HEK293 (cell line): ENCODE data around the gene IL1RAP.

Source experiments
- CTCF ChIA-PET: fragments of 350-600 bp; formaldehyde crosslinking; extraction: SDS; loops from one replicate; lab custom pipeline; 2021; ENCODE audit warnings: antibody characterized with exemption; lab: Yijun Ruan, JAX
- POLR2A ChIA-PET: fragments of 300-600 bp; formaldehyde crosslinking; extraction: SDS; loops from one replicate; lab custom pipeline; 2020; ENCODE audit warnings: antibody characterized with exemption, inconsistent platforms; lab: Yijun Ruan, JAX
- H3K27ac ChIP-seq: fragments of 200-500 bp; sonication (Bioruptor generic); 2 replicates; pipeline ENCODE4 v1.5.1; 2014; ENCODE audit warnings: low read depth, low read length, control low read depth, inconsistent platforms; ENCODE audit errors: extremely low read depth
- H3K36me3 ChIP-seq, 2 experiments: fragments of 200-500 bp in 1 of 2; sonication (Bioruptor generic) in 1 of 2; 1 replicate in 1 of 2; 2 replicates in 1 of 2; pipeline ENCODE4 v1.5.1; 2014 to 2017; ENCODE audit warnings: inconsistent platforms in 2 of 2, low read length in 2 of 2; ENCODE audit not compliant: control insufficient read depth in 2 of 2, insufficient read depth in 1 of 2
- H3K4me1 ChIP-seq: fragments of 200-500 bp; sonication (Bioruptor generic); 2 replicates; pipeline ENCODE4 v1.5.1; 2014; ENCODE audit warnings: mild to moderate bottlenecking, low read length, inconsistent platforms; ENCODE audit not compliant: control insufficient read depth, insufficient read depth
- H3K4me3 ChIP-seq: 2 replicates; pipeline ENCODE4 v1.5.1; 2011; ENCODE audit warnings: low read depth, mild to moderate bottlenecking, control low read depth, low read length, moderate library complexity
- H3K9me3 ChIP-seq: fragments of 200-500 bp; sonication (Bioruptor generic); 2 replicates; pipeline ENCODE4 v1.5.1; 2014; ENCODE audit warnings: low read depth, low read length, inconsistent platforms; ENCODE audit not compliant: control insufficient read depth, insufficient read depth
- ELK4 ChIP-seq: IDR thresholded peaks from 2 replicates; pipeline ENCODE4 v1.6.1; 2011; ENCODE audit warnings: mild to moderate bottlenecking, low read depth, low read length, borderline replicate concordance
- KLF1 ChIP-seq: fragments of 450-650 bp; formaldehyde crosslinking; IDR thresholded peaks from 2 replicates; pipeline ENCODE4 v1.5.1; 2016; ENCODE audit warnings: missing biosample characterization, missing genetic modification characterization
- PRDM4 ChIP-seq: fragments of 450-650 bp; formaldehyde crosslinking; IDR thresholded peaks from 2 replicates; pipeline ENCODE4 v1.5.1; 2017; ENCODE audit warnings: missing biosample characterization, missing genetic modification characterization
- REST ChIP-seq: fragments of 450-650 bp; formaldehyde crosslinking; IDR thresholded peaks from 2 replicates; pipeline ENCODE4 v1.5.1; 2016; ENCODE audit warnings: missing biosample characterization, missing genetic modification characterization
- SP3 ChIP-seq: fragments of 450-650 bp; formaldehyde crosslinking; IDR thresholded peaks from 2 replicates; pipeline ENCODE4 v1.5.1; 2016; ENCODE audit warnings: missing biosample characterization, missing genetic modification characterization
- ZFHX2 ChIP-seq: fragments of 450-650 bp; formaldehyde crosslinking; conservative IDR thresholded peaks from 2 replicates; pipeline ENCODE4 v1.5.1; 2016; ENCODE audit warnings: missing biosample characterization, missing genetic modification characterization
- ZNF114 ChIP-seq: fragments of 450-650 bp; formaldehyde crosslinking; IDR thresholded peaks from 2 replicates; pipeline ENCODE4 v1.5.0; 2017; ENCODE audit warnings: missing biosample characterization, missing genetic modification characterization
- ZNF133 ChIP-seq: fragments of 450-650 bp; formaldehyde crosslinking; IDR thresholded peaks from 2 replicates; pipeline ENCODE4 v1.5.1; 2016; ENCODE audit warnings: missing biosample characterization, missing genetic modification characterization
- ZNF140 ChIP-seq: fragments of 450-650 bp; formaldehyde crosslinking; IDR thresholded peaks from 2 replicates; pipeline ENCODE4 v1.5.1; 2016; ENCODE audit warnings: missing biosample characterization, missing genetic modification characterization
- ZNF169 ChIP-seq: fragments of 450-650 bp; formaldehyde crosslinking; IDR thresholded peaks from 2 replicates; pipeline ENCODE4 v1.5.1; 2016; ENCODE audit warnings: missing biosample characterization, missing genetic modification characterization
- ZNF202 ChIP-seq: fragments of 450-650 bp; formaldehyde crosslinking; IDR thresholded peaks from 2 replicates; pipeline ENCODE4 v1.5.1; 2016; ENCODE audit warnings: missing biosample characterization, missing genetic modification characterization, borderline replicate concordance
- ZNF24 ChIP-seq: fragments of 450-650 bp; formaldehyde crosslinking; IDR thresholded peaks from 2 replicates; pipeline ENCODE4 v1.5.1; 2016; ENCODE audit warnings: missing biosample characterization, missing genetic modification characterization
- ZNF362 ChIP-seq: fragments of 450-650 bp; formaldehyde crosslinking; IDR thresholded peaks from 2 replicates; pipeline ENCODE4 v1.5.1; 2016; ENCODE audit warnings: missing biosample characterization, missing genetic modification characterization
- ZNF416 ChIP-seq: fragments of 450-650 bp; formaldehyde crosslinking; IDR thresholded peaks from 2 replicates; pipeline ENCODE4 v1.5.1; 2016; ENCODE audit warnings: missing biosample characterization, missing genetic modification characterization
- ZNF513 ChIP-seq: fragments of 450-650 bp; IDR thresholded peaks from 2 replicates; pipeline ENCODE4 v1.5.1; 2018; ENCODE audit warnings: missing biosample characterization, missing genetic modification characterization
- ZNF555 ChIP-seq: fragments of 450-650 bp; formaldehyde crosslinking; conservative IDR thresholded peaks from 2 replicates; pipeline ENCODE4 v1.5.1; 2017; ENCODE audit warnings: missing biosample characterization, mild to moderate bottlenecking, missing genetic modification characterization, inconsistent platforms
- ZNF639 ChIP-seq: fragments of 450-650 bp; formaldehyde crosslinking; IDR thresholded peaks from 2 replicates; pipeline ENCODE4 v1.5.1; 2016; ENCODE audit warnings: missing biosample characterization, missing genetic modification characterization
- ZNF692 ChIP-seq: fragments of 450-650 bp; formaldehyde crosslinking; IDR thresholded peaks from 2 replicates; pipeline ENCODE4 v1.5.1; 2016; ENCODE audit warnings: missing biosample characterization, missing genetic modification characterization
- ZNF776 ChIP-seq: fragments of 450-650 bp; formaldehyde crosslinking; IDR thresholded peaks from 2 replicates; pipeline ENCODE4 v1.5.0; 2017; ENCODE audit warnings: missing biosample characterization, missing genetic modification characterization, borderline replicate concordance
- ZSCAN16 ChIP-seq: fragments of 450-650 bp; formaldehyde crosslinking; IDR thresholded peaks from 2 replicates; pipeline ENCODE4 v1.5.1; 2016; ENCODE audit warnings: missing biosample characterization, missing genetic modification characterization
- ZXDB ChIP-seq: fragments of 450-650 bp; formaldehyde crosslinking; IDR thresholded peaks from 2 replicates; pipeline ENCODE4 v1.5.1; 2016; ENCODE audit warnings: missing biosample characterization, missing genetic modification characterization

IL1RAP gene

GRCh38 chr3:190534986-190535385 lies 21.1 kb downstream of the IL1RAP start:
- H3K4me3 ChIP-seq, result no peak overlapping the region
- H3K4me1 ChIP-seq, result no peaks in the 10 kb centered on the region
- H3K9me3 ChIP-seq, result no peaks in the 10 kb centered on the region
- H3K36me3 ChIP-seq, result no peaks in the 10 kb centered on the region
- H3K27ac ChIP-seq, result no peak overlapping the region
- ChIA-PET POLR2A (no interaction called here), CTCF (no interaction called here)
- TF ChIP-seq KLF1 (tag by site-specific recombination), result no peak
- TF ChIP-seq ZNF169 (tag by site-specific recombination), result no peak
- TF ChIP-seq ZNF776 (tag by site-specific recombination), result no peak
- TF ChIP-seq PRDM4 (tag by site-specific recombination), result no peak
- no peak for TF ChIP-seq ZNF24 (tag by site-specific recombination)
- TF ChIP-seq ZNF114 (tag by site-specific recombination), result no peak
- TF ChIP-seq ZNF639, result no peak
- no peak for TF ChIP-seq SP3
- no peak for TF ChIP-seq ZNF692 (tag by site-specific recombination)
- TF ChIP-seq ZNF202 (tag by site-specific recombination), result no peak
- no peak for TF ChIP-seq ZNF555 (tag by site-specific recombination)
- no peak for TF ChIP-seq ZXDB (tag by site-specific recombination)
- TF ChIP-seq ZNF140 (tag by site-specific recombination), result no peak

- Histone ChIP-seq H3K36me3 (no peaks in the 10 kb centered on the region), H3K4me3 (no peak overlapping the region), H3K4me1 (no peaks in the 10 kb centered on the region), H3K9me3 (no peaks in the 10 kb centered on the region), H3K27ac (no peak overlapping the region)
- TF ChIP-seq ZFHX2 (no peak), ZNF416 (tag by site-specific recombination) (no peak), ELK4 (no peak), ZNF362 (tag by site-specific recombination) (no peak), REST (no peak), ZSCAN16 (no peak), ZNF133 (tag by site-specific recombination) (no peak), ZNF513 (no peak), KLF1 (tag by site-specific recombination) (no peak)
- POLR2A ChIA-PET, result no interaction called here
- CTCF ChIA-PET, result interaction anchor here (0.8 kb wide), 1 partner anchor 21 kb away, joined by 4 read pairs; no protein-coding TSS in a partner anchor
Observed at GRCh38 chr3:190537146-190537545, 23.3 kb downstream of the IL1RAP start.
